Breast epithelium (tissue), 3 donors: ENCODE data around the gene C21orf91.

Experiments used
- POLR2A ChIP-seq: fragments of 450-650 bp; IDR thresholded peaks from one replicate; pipeline ENCODE4 v1.6.1; 2016; ENCODE audit warnings: antibody characterized with exemption, mild to moderate bottlenecking, moderate library complexity
- TF ChIP-seq, protein P1 (sequence below), 3 donors: fragments of 450-650 bp; IDR thresholded peaks; one replicate each; pipeline ENCODE4 v1.5.1; 2016 to 2017; ENCODE audit warnings: antibody characterized with exemption in 3 of 3, mild to moderate bottlenecking in 3 of 3, moderate library complexity in 3 of 3

GRCh38 chr21:17779496-17779895 lies 39.7 kb downstream of the C21orf91 start:
- TF ChIP-seq, protein P1, sequence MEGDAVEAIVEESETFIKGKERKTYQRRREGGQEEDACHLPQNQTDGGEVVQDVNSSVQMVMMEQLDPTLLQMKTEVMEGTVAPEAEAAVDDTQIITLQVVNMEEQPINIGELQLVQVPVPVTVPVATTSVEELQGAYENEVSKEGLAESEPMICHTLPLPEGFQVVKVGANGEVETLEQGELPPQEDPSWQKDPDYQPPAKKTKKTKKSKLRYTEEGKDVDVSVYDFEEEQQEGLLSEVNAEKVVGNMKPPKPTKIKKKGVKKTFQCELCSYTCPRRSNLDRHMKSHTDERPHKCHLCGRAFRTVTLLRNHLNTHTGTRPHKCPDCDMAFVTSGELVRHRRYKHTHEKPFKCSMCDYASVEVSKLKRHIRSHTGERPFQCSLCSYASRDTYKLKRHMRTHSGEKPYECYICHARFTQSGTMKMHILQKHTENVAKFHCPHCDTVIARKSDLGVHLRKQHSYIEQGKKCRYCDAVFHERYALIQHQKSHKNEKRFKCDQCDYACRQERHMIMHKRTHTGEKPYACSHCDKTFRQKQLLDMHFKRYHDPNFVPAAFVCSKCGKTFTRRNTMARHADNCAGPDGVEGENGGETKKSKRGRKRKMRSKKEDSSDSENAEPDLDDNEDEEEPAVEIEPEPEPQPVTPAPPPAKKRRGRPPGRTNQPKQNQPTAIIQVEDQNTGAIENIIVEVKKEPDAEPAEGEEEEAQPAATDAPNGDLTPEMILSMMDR (IDR thresholded peaks at IDR 0.05), result no peak
- no peak for TF ChIP-seq POLR2A
